ENCODE measurements around the gene PARD6G.

DNA sequence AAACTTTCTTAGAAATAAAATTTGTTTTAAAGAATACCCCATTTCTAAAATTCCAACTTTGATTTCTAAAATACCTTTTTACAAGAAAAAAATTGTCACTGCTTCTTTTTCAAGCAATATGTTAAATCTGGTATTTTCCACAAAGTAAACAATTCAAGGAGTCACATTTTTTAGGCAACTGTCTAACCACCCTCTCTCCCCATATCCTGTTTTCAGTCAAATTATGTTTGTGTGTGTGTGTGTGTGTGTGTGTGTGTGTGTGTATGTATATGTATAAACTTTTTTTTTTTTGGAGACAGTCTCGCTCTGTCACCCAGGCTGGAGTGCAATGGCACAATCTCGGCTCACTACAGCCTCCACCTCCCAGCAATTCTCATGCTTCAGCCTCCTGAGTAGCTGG lies 79.0 kb downstream of the PARD6G start:
- TF ChIP-seq CTCF (IDR thresholded peaks at IDR 0.05; ENCODE audit: insufficient read depth, low read depth, low read length) (no peak), EZH2 (IDR thresholded peaks at IDR 0.05; ENCODE audit: insufficient read depth, low read length) (no peak)

Measured in astrocyte (in vitro differentiated cells and primary cell).